Fibroblast of skin of left quadriceps (primary cell): ENCODE measurements around the gene L3MBTL4.
"Not testable (repeated sequence)": the region's sequence is repeated elsewhere in the genome, so short reads cannot be mapped to it uniquely, and the experiment has no call there.

Experiments used
- DNase-seq, 2 experiments: peaks; one replicate each; pipeline ENCODE4 v3.0.0-alpha.2; 2013; ENCODE audit warnings: low read depth in 2 of 2

L3MBTL4 gene

GRCh38 chr18:6414723-6415417, at the start of gene L3MBTL4:
TSS of gene L3MBTL4 (minus strand) at chr18:6414911. CDS start at chr18:6311625, 103,286 bp downstream.
- no peak for DNase-seq

GRCh38 chr18:6452194-6452593, 37.5 kb upstream of the L3MBTL4 start:
- no peak for DNase-seq

GRCh38 chr18:6449213-6449612, 34.5 kb upstream of the L3MBTL4 start:
- DNase-seq, result no peak

GRCh38 chr18:6444466-6445228, 29.9 kb upstream of the L3MBTL4 start:
- DNase-seq, result no peak

GRCh38 chr18:6441200-6441599, 26.5 kb upstream of the L3MBTL4 start:
- DNase-seq, result no peak

GRCh38 chr18:6437937-6438818, 23.5 kb upstream of the L3MBTL4 start:
- no peak for DNase-seq

- no peak for DNase-seq
Observed at GRCh38 chr18:6435731-6436130, 21.0 kb upstream of the L3MBTL4 start.

GRCh38 chr18:6434987-6435709, 20.4 kb upstream of the L3MBTL4 start:
- DNase-seq, result no peak

GRCh38 chr18:6434481-6434880, 19.8 kb upstream of the L3MBTL4 start:
- no peak for DNase-seq

- DNase-seq, result no peak
Observed at GRCh38 chr18:6431659-6432318, 17.1 kb upstream of the L3MBTL4 start.

- DNase-seq, result no peak
Observed at GRCh38 chr18:6428851-6429395, 14.2 kb upstream of the L3MBTL4 start.

- no peak for DNase-seq
Observed at GRCh38 chr18:6427286-6427685, 12.6 kb upstream of the L3MBTL4 start.

- no peak for DNase-seq
Observed at GRCh38 chr18:6423289-6423688, 8.6 kb upstream of the L3MBTL4 start.

- no peak for DNase-seq
Observed at GRCh38 chr18:6414118-6414722, 491 bp downstream of the L3MBTL4 start.

- no peak for DNase-seq
Observed at GRCh38 chr18:6413579-6414117, 1.1 kb downstream of the L3MBTL4 start.

GRCh38 chr18:6412933-6413472, 1.7 kb downstream of the L3MBTL4 start:
- DNase-seq, result no peak

GRCh38 chr18:6411382-6411781, 3.3 kb downstream of the L3MBTL4 start:
- no peak for DNase-seq

- no peak for DNase-seq
Observed at GRCh38 chr18:6409933-6410332, 4.8 kb downstream of the L3MBTL4 start.

- DNase-seq, result not testable (repeated sequence)
Observed at GRCh38 chr18:6408543-6408942, 6.2 kb downstream of the L3MBTL4 start.
